HepG2 (cell line): ENCODE results near the gene KMT2B. TPM values are rescaled to one million over a fixed set of nuclear protein-coding genes. Genes with fewer than 3 reads are reported as not detected.

Source experiments
- ATAC-seq: fragments of 200-7000 bp; cut with Tn5 transposase; 3 replicates; pipeline ENCODE4 v1.9.1; 2020; ENCODE audit warnings: mild to moderate bottlenecking, moderate library complexity
- BruUV-seq: library from RNA; stranded (reverse); fragments of 400-500 nt; replicated peaks from 2 replicates; lab custom pipeline; 2021; lab: Mats Ljungman, UMichigan
- CTCF ChIA-PET: fragments of 300-600 bp; formaldehyde crosslinking; extraction: SDS; loops from one replicate; lab custom pipeline; 2021; ENCODE audit warnings: low total read pairs, inconsistent platforms, low intra/inter-chr PET ratio; lab: Yijun Ruan, JAX
- POLR2A ChIA-PET: fragments of 350-600 bp; sonication (Branson Sonifier 250); formaldehyde crosslinking; loops from one replicate; lab custom pipeline; 2020; ENCODE audit warnings: antibody characterized with exemption, inconsistent platforms; lab: Yijun Ruan, JAX
- DNase-seq: peaks from one replicate; pipeline ENCODE4 v3.0.0-alpha.2; 2015; ENCODE audit warnings: low spot score
- FAIRE-seq: peaks from 3 replicates; lab custom pipeline; 2011; peaks lifted over from hg19 to GRCh38; lab: Jason Lieb, UNC
- H2AFZ ChIP-seq: one replicate; pipeline ENCODE4 v1.6.1; 2011; ENCODE audit warnings: low read length, inconsistent platforms
- H3K27ac ChIP-seq: fragments of 300-600 bp; 3 replicates; pipeline ENCODE4 v1.8.0; 2011; ENCODE audit warnings: mixed run types, mild to moderate bottlenecking, mixed read lengths, low read length, inconsistent platforms; ENCODE audit not compliant: insufficient read depth; ENCODE audit errors: extremely low read length
- H3K27me3 ChIP-seq, 2 experiments: fragments of 200-600 bp in 1 of 2; 2 replicates in 1 of 2; 3 replicates in 1 of 2; pipeline versions ENCODE4 v1.6.0 to v1.8.0; 2011; ENCODE audit warnings: low read length in 2 of 2, mild to moderate bottlenecking in 2 of 2, moderate library complexity in 2 of 2, inconsistent platforms in 1 of 2; ENCODE audit not compliant: insufficient read depth in 2 of 2, control insufficient read depth in 1 of 2
- H3K36me3 ChIP-seq, 2 experiments: fragments of 200-600 bp in 1 of 2; replicated peaks in 1 of 2; 2 replicates in 1 of 2; 3 replicates in 1 of 2; pipeline versions ENCODE4 v1.5.1 to v1.8.0; 2011; ENCODE audit warnings: low read length in 2 of 2, inconsistent platforms in 1 of 2; ENCODE audit not compliant: insufficient read depth in 2 of 2, control insufficient read depth in 1 of 2
- H3K4me1 ChIP-seq: 2 replicates; pipeline ENCODE4 v1.5.1; 2012; ENCODE audit warnings: low read length, inconsistent platforms; ENCODE audit not compliant: insufficient read depth
- H3K4me2 ChIP-seq: 2 replicates; pipeline ENCODE4 v1.6.0; 2011; ENCODE audit warnings: low read depth, low read length, inconsistent platforms
- H3K4me3 ChIP-seq, 3 experiments: fragments of 200-600 bp in 1 of 3; sonication (generic), shearing (Covaris generic) in 1 of 3; replicated peaks in 1 of 3; 2 replicates each; pipeline ENCODE4 v1.5.1; 2011 to 2016; ENCODE audit warnings: low read length in 3 of 3, inconsistent platforms in 2 of 3, low read depth in 2 of 3, mild to moderate bottlenecking in 2 of 3, control low read depth in 1 of 3, mixed read lengths in 1 of 3; ENCODE audit not compliant: insufficient read depth in 1 of 3
- H3K79me2 ChIP-seq: one replicate; pipeline ENCODE4 v1.6.1; 2011; ENCODE audit warnings: low read length, inconsistent platforms; ENCODE audit not compliant: insufficient read depth
- H3K9ac ChIP-seq: 2 replicates; pipeline ENCODE4 v1.6.0; 2011; ENCODE audit warnings: mild to moderate bottlenecking, low read depth, low read length, inconsistent platforms; ENCODE audit not compliant: insufficient read depth
- H3K9me3 ChIP-seq: 2 replicates; pipeline ENCODE4 v1.5.1; 2012; ENCODE audit warnings: mild to moderate bottlenecking, low read length
- H4K20me1 ChIP-seq: 2 replicates; pipeline ENCODE4 v1.6.0; 2011; ENCODE audit warnings: inconsistent platforms, mild to moderate bottlenecking, low read length, moderate library complexity; ENCODE audit not compliant: insufficient read depth
- BRD4 ChIP-seq: sonication (generic); formaldehyde crosslinking; IDR thresholded peaks from 2 replicates; pipeline ENCODE4 v1.4.0; 2020; ENCODE audit warnings: missing genetic modification reagents
- FOXP1 ChIP-seq, 2 experiments: fragments of 450-650 bp in 1 of 2; IDR thresholded peaks; 2 replicates each; pipeline ENCODE4 v1.6.1; 2017 to 2018; ENCODE audit warnings: antibody characterized with exemption in 1 of 2
- LCORL ChIP-seq, 2 experiments: fragments of 450-650 bp in 1 of 2; sonication (generic) in 1 of 2; formaldehyde crosslinking in 1 of 2; IDR thresholded peaks; 2 replicates each; pipeline versions ENCODE4 v1.5.0 to v1.6.1; 2017 to 2020; ENCODE audit warnings: antibody characterized with exemption in 1 of 2, missing genetic modification reagents in 1 of 2
- NFE2 ChIP-seq: sonication (generic); formaldehyde crosslinking; IDR thresholded peaks from 2 replicates; pipeline ENCODE4 v1.4.0; 2020; ENCODE audit warnings: missing genetic modification reagents
- PAWR ChIP-seq: sonication (generic); formaldehyde crosslinking; IDR thresholded peaks from 2 replicates; pipeline ENCODE4 v1.4.0; 2020; ENCODE audit warnings: missing genetic modification reagents, mild to moderate bottlenecking, borderline replicate concordance
- RCOR2 ChIP-seq: IDR thresholded peaks from 2 replicates; pipeline ENCODE4 v1.6.1; 2016; ENCODE audit warnings: missing biosample characterization, missing genetic modification reagents
- REST ChIP-seq, 2 experiments: IDR thresholded peaks; 2 replicates each; pipeline ENCODE4 v1.6.1; 2011 to 2012; ENCODE audit warnings: low read length in 2 of 2, borderline replicate concordance in 1 of 2, low read depth in 1 of 2, mild to moderate bottlenecking in 1 of 2, moderate library complexity in 1 of 2
- SP140L ChIP-seq: sonication (generic); formaldehyde crosslinking; IDR thresholded peaks from 2 replicates; pipeline ENCODE4 v1.4.0; 2020; ENCODE audit warnings: missing genetic modification reagents, borderline replicate concordance
- STAG1 ChIP-seq: sonication (generic); formaldehyde crosslinking; IDR thresholded peaks from 2 replicates; pipeline ENCODE4 v1.4.0; 2020; ENCODE audit warnings: missing genetic modification reagents
- ZBTB8A ChIP-seq: sonication (generic); formaldehyde crosslinking; IDR thresholded peaks from 2 replicates; pipeline ENCODE4 v1.4.0; 2020; ENCODE audit warnings: mild to moderate bottlenecking, low read depth, missing genetic modification reagents, borderline replicate concordance
- ZNF546 ChIP-seq: sonication (generic); formaldehyde crosslinking; conservative IDR thresholded peaks from 2 replicates; pipeline ENCODE4 v1.8.1; 2023; ENCODE audit warnings: mild to moderate bottlenecking, missing genetic modification reagents
- ZNF674 ChIP-seq: sonication (generic); formaldehyde crosslinking; IDR thresholded peaks from 2 replicates; pipeline ENCODE4 v1.5.0; 2020; ENCODE audit warnings: low read depth, mild to moderate bottlenecking, missing genetic modification reagents
- ZNF792 ChIP-seq: IDR thresholded peaks from 2 replicates; pipeline ENCODE4 v1.6.1; 2016
- WGBS: methylation state at CpG from one replicate; pipeline ENCODE4 v1.1.6; 2017; ENCODE audit warnings: low lambda C conversion rate; 5-methylcytosine and 5-hydroxymethylcytosine counted together
- in situ Hi-C: cut with HindIII; loops from 2 replicates; pipeline ENCODE4 v1.10.0; 2017; ENCODE audit warnings: low pct_unique_long_range_greater_than_20kb; ENCODE audit not compliant: extremely low pct_ligation_motif_present
- intact Hi-C: fragments of 100-400 bp; cut with micrococcal nuclease; formaldehyde crosslinking; loops from one replicate; pipeline ENCODE4 v1.10.0; 2022; ENCODE audit not compliant: unreplicated experiment
- polyA plus RNA-seq, 8 experiments: library from polyadenylated mRNA; depleted of rRNA in 3 of 8; stranded (reverse) in 7 of 8; unstranded in 1 of 8; fragments of >200 nt; fragmentation: Illumina TruSeq in 4 of 8; extraction: Trizol in 4 of 8; gene quantifications; 2 replicates each; pipeline versions ENCODE4 v1.2.1 to v1.2.3, GENCODE V29; 2011 to 2016; ENCODE audit warnings: low read depth in 4 of 8, missing spikeins in 1 of 8, mixed read lengths in 1 of 8; ENCODE audit not compliant: insufficient read depth in 1 of 8
- total RNA-seq, 5 experiments: library from RNA; depleted of rRNA; stranded (reverse); fragments of >200 nt; fragmentation: Illumina TruSeq; extraction: Trizol; gene quantifications; 2 replicates each; pipeline ENCODE4 v1.2.3, GENCODE V29; 2016; ENCODE audit warnings: low read depth in 1 of 5
- TF ChIP-seq, protein P1 (sequence below): sonication (generic); formaldehyde crosslinking; IDR thresholded peaks from 2 replicates; pipeline ENCODE4 v1.4.0; 2020; ENCODE audit warnings: missing genetic modification reagents, borderline replicate concordance
- TF ChIP-seq, protein P2 (sequence below): IDR thresholded peaks from 2 replicates; pipeline ENCODE4 v1.6.1; 2016; ENCODE audit warnings: missing compliant biosample characterization, missing genetic modification reagents, borderline replicate concordance

Gene KMT2B
- total and polyA plus RNA-seq, 2 of the 13 experiments (the other 11 are each of a cell fraction or from before 2014, with no cell fraction given): 6.2 to 16.9 TPM

DNA sequence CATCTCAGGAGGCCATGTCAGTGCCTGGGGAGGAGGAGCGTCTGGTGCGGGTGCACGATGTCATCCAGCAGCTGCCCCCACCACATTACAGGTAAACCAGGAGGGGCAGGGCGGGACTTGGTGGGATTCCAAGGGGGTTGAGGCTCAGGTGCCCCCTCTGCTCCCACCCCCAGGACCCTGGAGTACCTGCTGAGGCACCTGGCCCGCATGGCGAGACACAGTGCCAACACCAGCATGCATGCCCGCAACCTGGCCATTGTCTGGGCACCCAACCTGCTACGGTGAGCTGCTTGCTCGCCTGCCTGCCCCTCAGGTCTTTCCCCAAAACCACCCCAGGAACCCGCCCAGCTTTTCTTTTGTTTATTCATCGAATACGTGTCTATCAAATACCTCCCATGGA, 64.8 kb downstream of the KMT2B start:
- POLR2A ChIA-PET: no interaction called here
- H4K20me1 ChIP-seq: no peaks in the 10 kb centered on the region
- H3K79me2 ChIP-seq: no peaks in the 10 kb centered on the region
- in situ Hi-C loops (no loop called here), intact Hi-C loops (no loop called here)
- no peak for DNase-seq
- no peak for FAIRE-seq
- H3K4me1 ChIP-seq: peaks cover 36% of the 10 kb centered on the region
- H3K36me3 ChIP-seq: peaks cover 0 to 2% of the 10 kb centered on the region in 2 experiments; a peak in 2 of 5 replicates
- H3K4me2 ChIP-seq: no peak overlapping the region
- no peak overlapping the region for H3K27ac ChIP-seq
- H3K9me3 ChIP-seq: no peaks in the 10 kb centered on the region
- no TSS peak for BruUV-seq
- WGBS: 96% methylated on average over 10 of the region's 12 CpGs
- CTCF ChIA-PET: no interaction called here
- H3K4me3 ChIP-seq: no peak overlapping the region
- no peak for ATAC-seq
- no peak overlapping the region for H2AFZ ChIP-seq
- H3K9ac ChIP-seq: no peak overlapping the region
- no peaks in the 10 kb centered on the region for H3K27me3 ChIP-seq
- TF ChIP-seq STAG1: no peak
- no peak for TF ChIP-seq ZNF546
- TF ChIP-seq, protein P1, sequence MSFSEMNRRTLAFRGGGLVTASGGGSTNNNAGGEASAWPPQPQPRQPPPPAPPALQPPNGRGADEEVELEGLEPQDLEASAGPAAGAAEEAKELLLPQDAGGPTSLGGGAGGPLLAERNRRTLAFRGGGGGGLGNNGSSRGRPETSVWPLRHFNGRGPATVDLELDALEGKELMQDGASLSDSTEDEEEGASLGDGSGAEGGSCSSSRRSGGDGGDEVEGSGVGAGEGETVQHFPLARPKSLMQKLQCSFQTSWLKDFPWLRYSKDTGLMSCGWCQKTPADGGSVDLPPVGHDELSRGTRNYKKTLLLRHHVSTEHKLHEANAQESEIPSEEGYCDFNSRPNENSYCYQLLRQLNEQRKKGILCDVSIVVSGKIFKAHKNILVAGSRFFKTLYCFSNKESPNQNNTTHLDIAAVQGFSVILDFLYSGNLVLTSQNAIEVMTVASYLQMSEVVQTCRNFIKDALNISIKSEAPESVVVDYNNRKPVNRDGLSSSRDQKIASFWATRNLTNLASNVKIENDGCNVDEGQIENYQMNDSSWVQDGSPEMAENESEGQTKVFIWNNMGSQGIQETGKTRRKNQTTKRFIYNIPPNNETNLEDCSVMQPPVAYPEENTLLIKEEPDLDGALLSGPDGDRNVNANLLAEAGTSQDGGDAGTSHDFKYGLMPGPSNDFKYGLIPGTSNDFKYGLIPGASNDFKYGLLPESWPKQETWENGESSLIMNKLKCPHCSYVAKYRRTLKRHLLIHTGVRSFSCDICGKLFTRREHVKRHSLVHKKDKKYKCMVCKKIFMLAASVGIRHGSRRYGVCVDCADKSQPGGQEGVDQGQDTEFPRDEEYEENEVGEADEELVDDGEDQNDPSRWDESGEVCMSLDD (CRISPR knock-in tag): no peak
- TF ChIP-seq RCOR2: no peak
- TF ChIP-seq LCORL (IDR thresholded peaks at IDR 0.05): no peak
- no peak for TF ChIP-seq LCORL (CRISPR knock-in tag; IDR thresholded peaks at IDR 0.05)
- no peak for TF ChIP-seq ZBTB8A (CRISPR knock-in tag)
- no peak for TF ChIP-seq BRD4 (CRISPR knock-in tag)
- no peak for TF ChIP-seq NFE2 (CRISPR knock-in tag)
- no peak for TF ChIP-seq REST (IDR thresholded peaks at IDR 0.05; ENCODE audit: borderline replicate concordance in 1 of 2, low read depth in 1 of 2, low read length in 2 of 2)
- no peak for TF ChIP-seq ZNF792 (CRISPR knock-in tag)
- no peak for TF ChIP-seq SP140L (CRISPR knock-in tag)
- TF ChIP-seq, protein P2, sequence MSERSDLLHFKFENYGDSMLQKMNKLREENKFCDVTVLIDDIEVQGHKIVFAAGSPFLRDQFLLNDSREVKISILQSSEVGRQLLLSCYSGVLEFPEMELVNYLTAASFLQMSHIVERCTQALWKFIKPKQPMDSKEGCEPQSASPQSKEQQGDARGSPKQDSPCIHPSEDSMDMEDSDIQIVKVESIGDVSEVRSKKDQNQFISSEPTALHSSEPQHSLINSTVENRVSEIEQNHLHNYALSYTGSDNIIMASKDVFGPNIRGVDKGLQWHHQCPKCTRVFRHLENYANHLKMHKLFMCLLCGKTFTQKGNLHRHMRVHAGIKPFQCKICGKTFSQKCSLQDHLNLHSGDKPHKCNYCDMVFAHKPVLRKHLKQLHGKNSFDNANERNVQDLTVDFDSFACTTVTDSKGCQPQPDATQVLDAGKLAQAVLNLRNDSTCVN (CRISPR knock-in tag): no peak
- TF ChIP-seq ZNF674: no peak
- no peak for TF ChIP-seq PAWR (CRISPR knock-in tag)
- TF ChIP-seq FOXP1 (IDR thresholded peaks at IDR 0.05): no peak
- TF ChIP-seq FOXP1 (CRISPR knock-in tag; IDR thresholded peaks at IDR 0.05): no peak
